GM12801 (cell line): ENCODE data around the gene RTL9.

Experiments
- TF ChIP-seq, protein P1 (sequence below): IDR thresholded peaks from one replicate; pipeline ENCODE4 v1.5.1; 2011; ENCODE audit warnings: control low read depth; ENCODE audit not compliant: insufficient read length; ENCODE audit errors: extremely low read depth

Gene RTL9

DNA sequence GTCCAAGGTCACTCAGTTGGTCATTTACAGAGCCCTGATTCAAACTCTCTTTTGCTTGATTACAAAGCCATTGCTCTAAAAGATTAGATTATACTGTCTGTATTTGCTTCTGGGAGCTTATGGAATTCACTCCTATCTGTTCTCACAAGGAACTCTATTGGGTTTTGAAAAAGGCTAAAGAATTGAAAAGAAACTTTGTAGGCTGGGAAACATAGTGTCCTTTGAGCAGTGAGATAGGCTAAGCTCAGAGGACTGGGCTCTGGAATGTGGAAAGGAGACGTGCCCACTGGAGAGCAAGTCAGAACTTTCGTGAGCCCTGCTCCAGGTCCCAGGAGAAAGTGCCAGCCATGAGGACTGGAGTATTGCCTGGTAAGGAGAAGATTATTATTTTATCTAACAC is at the start of gene RTL9:
Gene RTL9, plus strand, starts transcription at position 301 of the 400 bp plus-strand sequence. CDS start 91,770 bp downstream, outside the sequence.
- TF ChIP-seq, protein P1, sequence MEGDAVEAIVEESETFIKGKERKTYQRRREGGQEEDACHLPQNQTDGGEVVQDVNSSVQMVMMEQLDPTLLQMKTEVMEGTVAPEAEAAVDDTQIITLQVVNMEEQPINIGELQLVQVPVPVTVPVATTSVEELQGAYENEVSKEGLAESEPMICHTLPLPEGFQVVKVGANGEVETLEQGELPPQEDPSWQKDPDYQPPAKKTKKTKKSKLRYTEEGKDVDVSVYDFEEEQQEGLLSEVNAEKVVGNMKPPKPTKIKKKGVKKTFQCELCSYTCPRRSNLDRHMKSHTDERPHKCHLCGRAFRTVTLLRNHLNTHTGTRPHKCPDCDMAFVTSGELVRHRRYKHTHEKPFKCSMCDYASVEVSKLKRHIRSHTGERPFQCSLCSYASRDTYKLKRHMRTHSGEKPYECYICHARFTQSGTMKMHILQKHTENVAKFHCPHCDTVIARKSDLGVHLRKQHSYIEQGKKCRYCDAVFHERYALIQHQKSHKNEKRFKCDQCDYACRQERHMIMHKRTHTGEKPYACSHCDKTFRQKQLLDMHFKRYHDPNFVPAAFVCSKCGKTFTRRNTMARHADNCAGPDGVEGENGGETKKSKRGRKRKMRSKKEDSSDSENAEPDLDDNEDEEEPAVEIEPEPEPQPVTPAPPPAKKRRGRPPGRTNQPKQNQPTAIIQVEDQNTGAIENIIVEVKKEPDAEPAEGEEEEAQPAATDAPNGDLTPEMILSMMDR, result no peak

DNA sequence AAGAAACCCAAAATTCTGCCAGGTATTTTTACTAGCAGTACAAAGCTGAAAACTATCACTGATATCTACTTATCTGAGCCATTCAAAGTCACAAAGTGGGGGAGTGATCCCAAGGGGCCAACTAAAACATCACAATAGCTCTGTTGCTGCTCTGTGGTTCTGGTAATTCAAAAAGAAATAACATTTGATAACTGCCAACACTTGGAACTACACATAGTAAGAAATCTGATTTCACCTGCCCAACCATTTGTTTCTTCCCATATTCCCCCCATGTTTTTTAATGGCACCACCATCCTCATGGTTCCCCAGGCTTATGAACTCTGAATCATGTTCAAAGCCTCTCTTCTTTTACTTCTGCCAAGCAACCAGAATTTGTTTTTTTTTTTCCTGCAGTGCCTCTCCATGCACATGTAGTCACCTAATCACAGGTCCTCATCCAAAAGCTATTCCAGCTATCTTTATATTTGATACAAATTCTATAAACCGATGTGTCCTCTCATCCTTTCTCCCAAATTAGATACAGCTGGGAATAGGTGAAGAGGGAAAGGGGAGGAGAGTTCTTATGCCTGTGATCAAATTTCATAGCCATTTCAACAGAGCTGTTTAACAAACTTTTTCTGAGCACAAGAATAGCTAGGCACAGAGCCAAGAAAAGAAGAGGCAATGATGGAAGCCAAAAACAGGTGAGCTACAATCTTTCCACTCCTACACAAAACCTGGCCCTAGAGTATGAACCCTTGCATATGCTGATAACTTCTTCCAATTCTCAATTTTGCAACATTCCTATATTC is 48.5 kb upstream of the RTL9 start:
- TF ChIP-seq, protein P1, result no peak

DNA sequence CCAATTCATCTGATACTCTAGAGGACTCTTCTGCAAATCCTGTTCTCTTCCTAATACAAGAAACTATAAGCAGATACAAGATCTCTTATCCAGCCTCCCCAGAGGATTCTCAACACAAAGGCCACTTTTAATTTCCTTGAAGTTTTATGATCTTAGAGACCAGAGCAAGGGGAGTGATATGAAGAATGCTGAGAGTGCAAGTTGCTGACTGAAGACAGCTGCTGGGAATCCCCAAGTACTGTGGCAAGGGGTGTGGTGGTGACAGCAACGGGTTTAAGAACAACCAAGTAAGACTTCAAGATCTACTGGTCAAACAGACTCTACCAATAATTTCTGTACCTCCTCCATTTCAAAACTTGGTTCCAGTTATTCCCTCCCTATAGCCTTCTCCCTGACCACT is 47.8 kb upstream of the RTL9 start:
- TF ChIP-seq, protein P1, result no peak

DNA sequence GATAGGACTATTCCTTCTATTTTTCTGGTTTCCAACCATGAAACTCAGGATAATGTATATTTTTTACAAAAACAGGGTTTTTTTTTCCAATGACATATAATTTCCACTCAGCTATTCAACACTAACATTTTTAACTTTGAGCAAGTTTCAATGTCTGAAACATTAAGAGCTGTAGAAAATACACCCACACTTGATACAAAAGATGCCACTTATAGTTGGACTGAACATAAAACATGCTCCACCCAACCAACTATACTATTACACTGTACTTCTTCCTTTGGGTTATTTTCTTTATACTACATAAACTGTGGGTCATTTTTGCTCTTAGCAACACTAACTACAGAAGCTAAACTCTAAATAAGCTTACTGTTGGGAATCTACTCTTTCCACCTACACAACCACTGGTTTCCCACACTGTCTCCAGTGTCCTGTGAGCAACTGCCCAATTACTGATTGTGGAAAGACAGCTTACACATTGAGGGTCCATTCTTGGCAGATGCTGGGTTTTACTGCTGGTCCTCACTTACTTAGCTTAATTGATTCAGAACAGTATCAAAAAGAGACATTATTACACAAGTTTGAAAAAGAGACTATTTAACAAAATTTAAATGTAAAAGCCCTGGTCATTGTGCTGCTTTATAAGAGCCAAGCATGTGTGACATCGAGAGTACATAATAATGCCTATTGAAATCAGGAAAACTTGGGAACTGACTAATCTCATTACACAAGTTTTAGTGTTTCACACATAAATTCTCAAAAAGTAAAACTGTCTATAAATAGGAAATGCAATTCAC is 47.0 kb upstream of the RTL9 start:
- TF ChIP-seq, protein P1, result no peak

DNA sequence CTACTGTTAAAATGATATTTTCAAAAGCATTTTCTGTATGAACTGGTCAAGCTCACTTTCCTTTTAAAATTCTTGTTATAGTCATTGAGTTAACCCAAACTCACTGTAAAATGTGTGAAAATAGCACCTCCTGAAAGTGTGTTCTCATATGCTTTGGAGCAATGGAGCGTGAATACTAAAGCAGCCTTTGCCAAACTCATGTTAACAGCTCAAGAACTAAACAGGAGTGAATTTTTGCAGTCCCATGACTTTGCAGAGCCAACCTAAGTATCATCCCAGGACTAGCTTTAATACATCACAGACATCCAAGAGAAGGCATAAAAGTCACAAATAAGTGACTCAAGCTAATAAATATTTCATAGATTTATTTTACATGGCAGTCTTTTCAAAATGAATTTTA is 43.1 kb upstream of the RTL9 start:
- TF ChIP-seq, protein P1, result no peak

DNA sequence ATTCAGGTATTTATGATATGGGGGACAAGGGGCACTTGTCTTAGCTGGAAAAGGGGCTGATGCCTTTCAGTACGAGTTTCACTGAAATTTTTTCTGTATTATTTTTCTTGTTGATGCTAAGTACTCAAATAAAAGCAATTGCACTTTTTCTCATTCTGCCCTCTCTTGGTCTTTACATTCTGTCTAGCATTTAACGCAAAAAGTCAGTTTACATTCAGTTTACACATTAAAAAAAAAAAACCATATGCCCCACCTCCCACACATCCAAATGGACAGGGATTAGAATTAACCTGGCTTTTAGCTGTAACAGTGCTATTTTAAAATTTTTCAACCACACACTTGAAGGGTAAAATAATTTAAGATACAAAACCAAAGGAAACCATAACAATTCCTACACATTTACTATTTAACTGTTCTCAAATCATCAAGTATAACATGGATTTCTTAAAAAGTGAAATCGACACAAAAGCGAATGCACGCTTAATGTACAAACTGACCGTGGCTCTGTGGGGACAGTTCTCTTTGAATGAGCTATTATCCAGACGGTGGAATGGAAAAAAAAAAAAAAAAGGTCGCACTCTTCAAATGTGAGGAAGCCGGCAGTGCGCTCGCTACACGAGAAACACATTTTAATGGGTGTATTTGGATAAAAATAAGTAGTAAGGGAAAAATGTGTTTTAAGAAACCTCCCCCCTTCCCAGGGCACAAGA is 42.1 kb upstream of the RTL9 start:
- TF ChIP-seq, protein P1, result no peak

DNA sequence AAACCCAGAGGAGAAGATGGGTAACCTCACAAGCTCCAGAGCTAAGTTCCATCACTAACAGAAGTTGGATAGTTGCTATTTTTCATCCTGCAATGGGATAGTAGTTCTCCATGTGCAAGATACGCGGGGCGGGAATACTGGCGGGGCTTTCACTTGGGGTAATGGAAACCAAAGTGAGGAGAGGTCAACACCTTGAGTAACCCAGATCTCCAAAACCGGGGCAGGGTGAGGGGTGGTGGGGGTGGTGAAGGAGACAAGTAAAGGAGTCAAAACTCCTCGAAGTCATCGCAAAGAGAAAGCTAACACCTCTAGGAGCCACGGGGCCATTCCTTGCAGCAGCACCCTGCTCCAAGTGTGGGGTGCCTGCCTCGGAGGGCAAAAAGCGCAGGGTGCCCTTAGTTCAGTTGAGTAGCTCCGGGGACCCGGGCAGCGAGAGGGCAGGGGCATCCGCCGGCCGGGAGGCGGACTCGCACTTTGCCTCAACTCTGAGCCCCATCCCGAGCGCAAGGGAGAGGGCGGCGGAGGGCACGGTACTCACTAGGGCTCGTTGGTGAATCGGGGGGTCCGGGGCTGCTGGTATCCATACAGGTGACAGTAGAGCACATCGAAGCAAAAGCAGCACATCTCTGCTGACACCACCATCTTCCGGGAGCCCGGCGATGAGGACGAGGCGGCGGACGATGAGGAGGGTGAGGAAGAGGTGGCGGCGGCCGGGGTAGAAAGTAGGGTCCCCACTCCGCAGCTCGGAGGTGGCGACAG is 41.4 kb upstream of the RTL9 start:
- TF ChIP-seq, protein P1, result no peak
